HG02763 (cell line): ENCODE data around the gene INSC.
"Not testable (repeated sequence)": the region's sequence is repeated elsewhere in the genome, so short reads cannot be mapped to it uniquely, and the experiment has no call there.

ENCODE experiments used
- ATAC-seq: cut with Tn5 transposase; IDR thresholded peaks from one replicate; pipeline ENCODE4 v1.9.1; 2021; ENCODE audit warnings: mild to moderate bottlenecking, moderate library complexity; ENCODE audit not compliant: unreplicated experiment

INSC gene

GRCh38 chr11:15114501-15115475 is at the start of gene INSC:
TSS of gene INSC (plus strand) at chr11:15114923. CDS start at chr11:15149175, 34,252 bp downstream.
- ATAC-seq: no peak

GRCh38 chr11:15069751-15070150 is 45.0 kb upstream of the INSC start:
- ATAC-seq: not testable (repeated sequence)

GRCh38 chr11:15071556-15072255 is 43.0 kb upstream of the INSC start:
- ATAC-seq: no peak

- ATAC-seq: no peak
Observed at GRCh38 chr11:15072551-15073143, 42.1 kb upstream of the INSC start.

- ATAC-seq: no peak
Observed at GRCh38 chr11:15073361-15074205, 41.1 kb upstream of the INSC start, which contains the start of gene CALCB. TSS of gene CALCB (plus strand) at chr11:15073593. CDS start at chr11:15074719, 1,126 bp downstream.

GRCh38 chr11:15074206-15075161 is 40.2 kb upstream of the INSC start:
- peak; percentile 93 for ATAC-seq

GRCh38 chr11:15075162-15075526 is 39.6 kb upstream of the INSC start:
- no peak for ATAC-seq

- no peak for ATAC-seq
Observed at GRCh38 chr11:15091175-15091574, 23.5 kb upstream of the INSC start.

GRCh38 chr11:15091625-15092024 is 23.1 kb upstream of the INSC start:
- ATAC-seq: no peak

- ATAC-seq: no peak
Observed at GRCh38 chr11:15093432-15093831, 21.3 kb upstream of the INSC start.

GRCh38 chr11:15095736-15096228 is 18.9 kb upstream of the INSC start:
- ATAC-seq: no peak

- no peak for ATAC-seq
Observed at GRCh38 chr11:15097411-15097810, 17.3 kb upstream of the INSC start.

- ATAC-seq: no peak
Observed at GRCh38 chr11:15099267-15099666, 15.5 kb upstream of the INSC start.

- peak; percentile 85 for ATAC-seq
Observed at GRCh38 chr11:15101072-15101709, 13.5 kb upstream of the INSC start.

GRCh38 chr11:15104166-15104565 is 10.6 kb upstream of the INSC start:
- ATAC-seq: no peak

GRCh38 chr11:15106201-15106965 is 8.3 kb upstream of the INSC start:
- no peak for ATAC-seq

- peak; percentile 76 for ATAC-seq
Observed at GRCh38 chr11:15107730-15108515, 6.8 kb upstream of the INSC start.
